Measurements from ENCODE around the gene ARMC12.
A peak's percentile ranks its signal among the peaks of the same experiment; 100 is the strongest.

ARMC12 gene

GRCh38 chr6:35735452-35735851 lies 1.4 kb upstream of the ARMC12 start:
- no peak for DNase-seq (ENCODE audit: low spot score)

- peak; percentile 77 for DNase-seq (ENCODE audit: low spot score)
Observed at GRCh38 chr6:35736253-35736894, 458 bp upstream of the ARMC12 start.

- peak; percentile 48 for DNase-seq (ENCODE audit: low spot score)
Observed at GRCh38 chr6:35737413-35738211, 780 bp downstream of the ARMC12 start.

GRCh38 chr6:35739645-35740524 lies 3.1 kb downstream of the ARMC12 start:
- no peak for DNase-seq (ENCODE audit: low spot score)

GRCh38 chr6:35742842-35743241 lies 6.0 kb downstream of the ARMC12 start:
- no peak for DNase-seq (ENCODE audit: low spot score)

- DNase-seq (ENCODE audit: low spot score), result no peak
Observed at GRCh38 chr6:35745509-35745908, 8.7 kb downstream of the ARMC12 start.

- DNase-seq (ENCODE audit: low spot score), result no peak
Observed at GRCh38 chr6:35746516-35746915, 9.7 kb downstream of the ARMC12 start.

- no peak for DNase-seq (ENCODE audit: low spot score)
Observed at GRCh38 chr6:35747877-35748276, 11.0 kb downstream of the ARMC12 start.

- DNase-seq (ENCODE audit: low spot score), result no peak
Observed at GRCh38 chr6:35750557-35750956, 13.7 kb downstream of the ARMC12 start.

GRCh38 chr6:35751594-35751993 lies 14.8 kb downstream of the ARMC12 start:
- DNase-seq (ENCODE audit: low spot score), result no peak

GRCh38 chr6:35752330-35752729 lies 15.5 kb downstream of the ARMC12 start:
- no peak for DNase-seq (ENCODE audit: low spot score)

GRCh38 chr6:35754452-35755277 lies 17.8 kb downstream of the ARMC12 start:
- DNase-seq (ENCODE audit: low spot score), result no peak

GRCh38 chr6:35755278-35755924 lies 18.6 kb downstream of the ARMC12 start:
- DNase-seq (ENCODE audit: low spot score), result no peak

- DNase-seq (ENCODE audit: low spot score), result no peak
Observed at GRCh38 chr6:35757456-35758123, 20.8 kb downstream of the ARMC12 start.

- no peak for DNase-seq (ENCODE audit: low spot score)
Observed at GRCh38 chr6:35759426-35759825, 22.6 kb downstream of the ARMC12 start.

- no peak for DNase-seq (ENCODE audit: low spot score)
Observed at GRCh38 chr6:35765739-35766138, 28.9 kb downstream of the ARMC12 start.

GRCh38 chr6:35769211-35769610 lies 32.4 kb downstream of the ARMC12 start:
- DNase-seq (ENCODE audit: low spot score), result no peak

- no peak for DNase-seq (ENCODE audit: low spot score)
Observed at GRCh38 chr6:35771343-35771627, 34.5 kb downstream of the ARMC12 start.

GRCh38 chr6:35774116-35774794 lies 37.4 kb downstream of the ARMC12 start:
- no peak for DNase-seq (ENCODE audit: low spot score)

- no peak for DNase-seq (ENCODE audit: low spot score)
Observed at GRCh38 chr6:35775031-35775430, 38.2 kb downstream of the ARMC12 start.

Data from hematopoietic multipotent progenitor cell treated with erythropoietin and hydrocortisone succinate and interleukin-3 and kit ligand, for 17 days (in vitro differentiated cells).